DMS153 treated with DMSO at 0.1 percent for 48 hours (cell line): ENCODE measurements around the gene DGLUCY.
"Not testable (repeated sequence)": the region's sequence is repeated elsewhere in the genome, so short reads cannot be mapped to it uniquely, and the experiment has no call there.

Experiments used
- DNase-seq: peaks from one replicate; lab custom pipeline; 2025; ENCODE audit not compliant: unreplicated experiment; lab: John Stamatoyannopoulos, UW

DGLUCY gene

GRCh38 chr14:91138511-91139359 lies 24.9 kb downstream of the DGLUCY start:
- peak; percentile 19 for DNase-seq

GRCh38 chr14:91139776-91140175 lies 25.9 kb downstream of the DGLUCY start:
- DNase-seq = no peak

GRCh38 chr14:91140672-91141071 lies 26.8 kb downstream of the DGLUCY start:
- no peak for DNase-seq

- DNase-seq = no peak
These were observed 28.4 kb downstream of the DGLUCY start for GRCh38 chr14:91142214-91142668.

- DNase-seq = no peak
These were observed 30.0 kb downstream of the DGLUCY start for GRCh38 chr14:91143862-91144261.

GRCh38 chr14:91144425-91145145 lies 30.7 kb downstream of the DGLUCY start:
- no peak for DNase-seq

- no peak for DNase-seq
These were observed 31.7 kb downstream of the DGLUCY start for GRCh38 chr14:91145391-91146160.

- no peak for DNase-seq
These were observed 32.8 kb downstream of the DGLUCY start for GRCh38 chr14:91146661-91147060.

- DNase-seq = no peak
These were observed 35.6 kb downstream of the DGLUCY start for GRCh38 chr14:91149462-91149861.

- no peak for DNase-seq
These were observed 38.6 kb downstream of the DGLUCY start for GRCh38 chr14:91152499-91152898.

- no peak for DNase-seq
These were observed 39.5 kb downstream of the DGLUCY start for GRCh38 chr14:91153360-91153759.

- DNase-seq = peak; percentile 93
These were observed 41.2 kb downstream of the DGLUCY start for GRCh38 chr14:91154851-91155625.

GRCh38 chr14:91155626-91156089 lies 41.8 kb downstream of the DGLUCY start:
- no peak for DNase-seq

- not testable (repeated sequence) for DNase-seq
These were observed 42.3 kb downstream of the DGLUCY start for GRCh38 chr14:91156142-91156666.

- not testable (repeated sequence) for DNase-seq
These were observed 43.0 kb downstream of the DGLUCY start for GRCh38 chr14:91156877-91157276.

GRCh38 chr14:91158091-91158790 lies 44.4 kb downstream of the DGLUCY start:
- DNase-seq = no peak

GRCh38 chr14:91159182-91159581 lies 45.3 kb downstream of the DGLUCY start:
- no peak for DNase-seq

- no peak for DNase-seq
These were observed 46.0 kb downstream of the DGLUCY start for GRCh38 chr14:91159906-91160305.

GRCh38 chr14:91163316-91163715 lies 49.4 kb downstream of the DGLUCY start:
- no peak for DNase-seq

GRCh38 chr14:91164676-91165075 lies 50.8 kb downstream of the DGLUCY start:
- DNase-seq = no peak
